Vagina (tissue), 2 donors: Measurements from ENCODE around the gene MAPK7.

Experiments
- POLR2A ChIP-seq, 2 donors: fragments of 450-650 bp; IDR thresholded peaks; one replicate each; pipeline ENCODE4 v1.6.1; 2017; ENCODE audit warnings: antibody characterized with exemption in 2 of 2, mild to moderate bottlenecking in 2 of 2, moderate library complexity in 2 of 2
- TF ChIP-seq, protein P1 (sequence below), 3 experiments: fragments of 450-650 bp in 2 of 3; fragments of 200-600 bp in 1 of 3; sonication (generic) in 1 of 3; IDR thresholded peaks; one replicate each; pipeline ENCODE4 v1.5.1; 2017 to 2019; ENCODE audit warnings: antibody characterized with exemption in 3 of 3, mild to moderate bottlenecking in 2 of 3, moderate library complexity in 2 of 3

DNA sequence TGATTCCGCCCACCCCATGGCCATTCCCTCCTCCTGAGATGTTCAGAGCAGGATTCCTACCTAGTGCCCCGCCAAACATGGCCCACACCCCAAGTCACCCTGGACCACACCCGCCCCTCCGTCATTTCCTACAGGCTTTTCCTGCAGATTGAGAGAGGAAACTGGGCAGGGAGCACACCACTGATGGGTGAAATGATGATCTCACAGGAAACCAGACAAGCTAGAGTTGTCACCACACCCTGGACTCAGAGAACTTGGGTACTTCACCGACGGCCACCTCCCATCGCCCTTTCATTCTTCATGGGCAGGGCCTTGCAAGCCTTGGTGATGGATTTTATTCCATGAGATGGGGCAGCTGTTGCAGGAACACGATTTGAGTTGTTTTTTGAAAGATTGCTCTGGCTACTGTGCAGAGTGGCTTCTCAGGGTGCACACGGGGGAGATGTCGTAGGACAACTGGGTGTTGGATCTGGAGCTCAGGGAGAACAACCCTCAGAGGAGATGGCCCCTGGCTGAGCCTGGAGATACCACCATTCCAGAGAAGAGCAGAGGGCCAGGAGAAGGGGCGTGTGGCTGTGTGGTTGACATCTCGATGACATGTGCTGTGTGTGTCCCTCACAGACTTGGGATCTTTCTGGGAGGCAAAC, 8.3 kb upstream of the MAPK7 start:
- TF ChIP-seq, protein P1, sequence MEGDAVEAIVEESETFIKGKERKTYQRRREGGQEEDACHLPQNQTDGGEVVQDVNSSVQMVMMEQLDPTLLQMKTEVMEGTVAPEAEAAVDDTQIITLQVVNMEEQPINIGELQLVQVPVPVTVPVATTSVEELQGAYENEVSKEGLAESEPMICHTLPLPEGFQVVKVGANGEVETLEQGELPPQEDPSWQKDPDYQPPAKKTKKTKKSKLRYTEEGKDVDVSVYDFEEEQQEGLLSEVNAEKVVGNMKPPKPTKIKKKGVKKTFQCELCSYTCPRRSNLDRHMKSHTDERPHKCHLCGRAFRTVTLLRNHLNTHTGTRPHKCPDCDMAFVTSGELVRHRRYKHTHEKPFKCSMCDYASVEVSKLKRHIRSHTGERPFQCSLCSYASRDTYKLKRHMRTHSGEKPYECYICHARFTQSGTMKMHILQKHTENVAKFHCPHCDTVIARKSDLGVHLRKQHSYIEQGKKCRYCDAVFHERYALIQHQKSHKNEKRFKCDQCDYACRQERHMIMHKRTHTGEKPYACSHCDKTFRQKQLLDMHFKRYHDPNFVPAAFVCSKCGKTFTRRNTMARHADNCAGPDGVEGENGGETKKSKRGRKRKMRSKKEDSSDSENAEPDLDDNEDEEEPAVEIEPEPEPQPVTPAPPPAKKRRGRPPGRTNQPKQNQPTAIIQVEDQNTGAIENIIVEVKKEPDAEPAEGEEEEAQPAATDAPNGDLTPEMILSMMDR (IDR thresholded peaks at IDR 0.05) = no peak
- TF ChIP-seq POLR2A (IDR thresholded peaks at IDR 0.05) = no peak
